GM18502 (cell line): ENCODE data around the gene ABI1.
"Not testable (repeated sequence)": the region's sequence is repeated elsewhere in the genome, so short reads cannot be mapped to it uniquely, and the experiment has no call there.

Experiments used
- ATAC-seq: cut with Tn5 transposase; IDR thresholded peaks from one replicate; pipeline ENCODE4 v1.9.1; 2021; ENCODE audit warnings: mild to moderate bottlenecking; ENCODE audit not compliant: unreplicated experiment, poor library complexity

ABI1 gene

GRCh38 chr10:26860443-26861204 is at the start of gene ABI1:
TSS of gene ABI1 (minus strand) at chr10:26860958. CDS start at chr10:26860863, 95 bp downstream.
- peak; percentile 70 for ATAC-seq

DNA sequence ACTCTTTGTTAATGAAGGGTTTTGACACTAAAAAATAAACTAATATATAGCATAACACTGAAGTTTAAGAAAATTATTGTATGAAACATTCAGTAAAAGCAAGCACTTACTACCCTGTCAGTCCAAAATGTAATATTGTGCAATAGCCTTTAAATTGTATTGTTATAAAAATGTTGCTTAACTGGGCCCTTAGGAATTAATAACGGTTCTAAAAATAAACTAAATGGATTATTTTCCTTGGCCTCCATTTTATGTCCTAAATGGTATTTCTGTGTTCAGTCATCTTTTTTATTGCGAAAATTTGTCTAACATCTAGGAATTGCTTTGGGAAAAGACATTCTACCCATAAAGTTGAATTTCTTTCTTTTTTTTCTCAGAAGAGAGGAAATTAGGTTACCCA is 49.0 kb upstream of the ABI1 start:
- no peak for ATAC-seq

DNA sequence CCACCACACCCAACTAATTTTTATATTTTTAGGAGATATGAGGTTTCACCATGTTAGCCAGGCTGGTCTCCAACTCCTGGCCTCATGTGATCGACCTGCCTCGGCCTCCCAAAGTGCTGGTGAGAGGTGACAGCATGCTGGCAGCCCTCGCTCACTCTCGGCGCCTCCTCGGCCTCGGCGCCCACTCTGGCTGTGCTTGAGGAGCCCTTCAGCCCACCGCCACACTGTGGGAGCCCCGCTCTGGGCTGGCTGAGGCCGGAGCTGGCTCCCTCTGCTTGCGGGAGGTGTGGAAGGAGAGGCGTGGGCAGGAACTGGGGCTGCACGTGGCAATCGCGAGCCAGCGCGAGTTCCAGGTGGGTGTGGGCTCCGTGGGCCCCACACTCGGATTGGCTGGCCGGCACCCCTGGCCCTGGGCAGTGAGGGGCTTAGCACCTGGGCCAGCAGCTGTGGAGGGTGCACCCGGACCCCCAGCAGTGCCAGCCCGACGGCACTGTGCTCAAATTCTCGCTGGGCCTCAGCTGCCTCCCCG is 44.6 kb upstream of the ABI1 start:
- ATAC-seq: not testable (repeated sequence)

- ATAC-seq: no peak
These were observed 42.9 kb upstream of the ABI1 start for GRCh38 chr10:26903431-26904217.

- not testable (repeated sequence) for ATAC-seq
These were observed 31.7 kb upstream of the ABI1 start for GRCh38 chr10:26892306-26892923.

- no peak for ATAC-seq
These were observed 30.2 kb upstream of the ABI1 start for GRCh38 chr10:26890956-26891355.

DNA sequence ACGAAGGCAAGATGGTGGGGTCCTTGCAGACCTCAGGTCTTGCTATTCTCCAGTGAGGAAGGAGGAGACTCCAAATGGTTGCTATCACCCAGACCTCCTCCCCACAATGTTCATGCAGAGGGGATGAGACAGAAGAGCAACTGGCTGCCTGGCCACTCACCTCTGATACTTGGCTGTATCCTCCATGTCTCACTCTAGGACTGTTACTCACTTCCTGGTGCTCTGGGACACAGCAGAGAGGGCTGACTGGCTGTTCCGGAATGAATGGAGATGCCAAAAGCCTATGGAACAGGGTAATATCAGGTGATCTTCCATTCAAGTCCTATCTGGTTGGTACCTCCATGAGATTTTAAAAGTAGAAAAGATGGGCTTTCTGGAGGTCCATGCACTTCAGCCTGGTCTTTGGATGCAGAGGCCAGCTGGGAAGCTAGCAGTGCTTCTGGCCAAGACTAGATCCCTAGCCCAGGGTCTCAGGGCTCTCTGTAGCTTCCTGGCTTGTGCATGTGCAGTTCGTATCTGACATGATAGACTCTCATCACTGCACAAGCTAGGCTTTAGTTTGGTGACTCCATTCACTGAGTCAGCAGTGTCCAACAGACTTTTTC is 27.0 kb upstream of the ABI1 start:
- ATAC-seq: no peak

DNA sequence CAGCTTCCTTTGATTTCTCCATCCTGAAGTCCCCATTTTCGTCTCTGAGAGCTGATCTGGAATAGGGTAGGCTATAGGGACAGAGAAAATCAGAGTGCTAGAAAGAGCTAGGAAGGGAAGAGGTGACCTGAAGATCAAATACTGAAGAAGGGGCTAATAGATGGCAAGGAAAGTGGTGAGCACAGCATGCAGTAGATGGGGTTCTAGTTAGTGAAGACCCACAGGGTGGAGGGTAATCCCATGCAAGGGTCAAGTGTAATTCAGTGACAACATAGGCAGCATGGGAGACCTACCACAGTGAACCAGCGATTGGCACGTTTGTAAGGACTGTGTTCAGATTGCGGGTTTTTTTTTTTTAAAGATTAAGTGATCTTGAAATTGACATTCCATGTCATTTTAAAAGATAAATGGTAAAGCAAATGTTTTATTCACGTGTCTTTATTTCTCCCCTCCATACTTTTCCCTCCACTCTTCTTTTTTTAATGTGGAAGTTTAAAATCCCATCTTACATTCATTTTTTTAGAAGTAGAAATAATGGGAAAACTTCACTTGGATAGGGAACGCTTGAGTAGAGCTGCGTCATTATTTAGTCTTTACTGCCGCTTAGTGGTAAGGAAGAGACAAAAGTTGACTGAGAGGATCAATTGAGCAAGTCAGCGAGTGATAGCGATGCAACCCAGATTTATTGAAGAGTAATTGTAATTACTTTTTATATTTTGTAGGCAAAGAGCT is 21.0 kb upstream of the ABI1 start:
- peak; percentile 68 for ATAC-seq

- no peak for ATAC-seq
These were observed 19.0 kb upstream of the ABI1 start for GRCh38 chr10:26879744-26880143.

DNA sequence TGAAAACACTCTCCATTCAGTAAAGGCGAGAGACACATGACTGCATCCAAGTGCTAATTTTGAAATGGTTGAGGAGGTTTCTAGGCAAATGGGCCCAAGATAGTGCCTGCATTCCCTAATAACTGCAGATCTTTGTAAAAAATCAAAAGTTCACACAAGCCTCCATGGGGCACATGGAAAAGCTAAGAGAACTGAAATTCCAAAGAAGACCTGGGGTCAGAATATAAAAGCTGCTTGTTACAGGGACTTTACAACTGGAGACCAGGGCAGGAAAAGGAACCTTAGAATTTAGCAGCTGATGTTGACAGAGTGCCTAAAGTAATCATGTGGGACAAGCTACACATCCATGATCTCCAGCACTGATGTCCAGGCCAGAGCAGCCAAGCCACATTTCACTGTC is 10.0 kb upstream of the ABI1 start:
- no peak for ATAC-seq

DNA sequence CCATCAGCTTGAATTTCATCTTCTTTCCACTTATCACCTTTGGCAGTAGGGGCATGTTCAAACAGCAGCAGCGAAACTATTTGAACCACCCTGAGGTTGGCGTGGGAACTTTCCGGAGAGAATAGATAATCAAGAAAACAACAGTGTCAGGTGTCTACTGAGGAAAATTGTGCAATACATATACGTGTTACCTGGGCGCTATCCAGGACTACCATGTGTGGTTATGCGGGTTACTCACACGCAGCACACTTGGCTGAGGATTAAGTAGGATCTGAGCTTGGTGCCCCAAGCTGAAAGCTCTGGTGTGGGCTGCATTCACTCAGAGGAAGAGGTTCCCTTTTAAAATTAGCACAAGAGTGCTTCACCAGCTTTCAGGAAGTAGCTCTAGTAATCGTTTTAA is 8.8 kb upstream of the ABI1 start:
- ATAC-seq: no peak

- no peak for ATAC-seq
These were observed 2.8 kb upstream of the ABI1 start for GRCh38 chr10:26863351-26864076.

DNA sequence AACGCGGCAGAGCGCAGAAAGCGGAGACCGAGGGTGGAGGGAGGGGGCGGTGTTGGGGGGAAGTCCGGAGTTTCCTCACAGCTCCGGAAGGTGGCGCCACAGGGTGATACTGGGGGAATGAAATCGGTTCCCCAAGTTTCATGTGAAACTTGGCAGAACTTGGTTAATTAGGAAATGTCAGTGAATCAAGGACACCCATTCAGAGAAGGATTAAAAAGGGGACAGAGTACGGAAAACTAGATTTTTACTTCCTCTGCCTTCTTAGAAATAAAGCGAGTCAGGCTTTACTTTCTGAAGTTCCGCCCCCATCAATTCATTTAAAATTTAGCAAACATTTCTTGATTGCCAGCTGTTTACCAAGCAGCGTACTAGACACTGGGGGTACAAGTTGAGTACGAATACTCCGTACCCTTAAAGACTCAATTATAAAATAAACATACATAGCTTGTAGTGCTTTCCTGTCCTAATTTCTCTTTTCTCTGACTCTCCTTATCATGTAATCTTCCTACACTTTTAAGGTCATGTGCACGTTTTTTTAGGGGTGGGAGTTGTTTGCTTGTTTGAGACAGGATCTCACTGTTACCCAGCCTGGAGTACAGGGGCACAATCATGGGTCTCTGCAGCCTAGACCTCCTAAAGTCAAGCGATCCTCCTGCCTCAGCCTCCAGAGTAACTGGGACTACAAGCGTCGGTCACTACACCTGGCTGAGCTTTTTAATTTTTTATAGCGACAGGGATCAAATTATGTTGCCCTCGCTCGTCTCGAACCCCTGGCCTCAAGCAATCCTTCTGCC is 644 bp upstream of the ABI1 start:
- no peak for ATAC-seq

DNA sequence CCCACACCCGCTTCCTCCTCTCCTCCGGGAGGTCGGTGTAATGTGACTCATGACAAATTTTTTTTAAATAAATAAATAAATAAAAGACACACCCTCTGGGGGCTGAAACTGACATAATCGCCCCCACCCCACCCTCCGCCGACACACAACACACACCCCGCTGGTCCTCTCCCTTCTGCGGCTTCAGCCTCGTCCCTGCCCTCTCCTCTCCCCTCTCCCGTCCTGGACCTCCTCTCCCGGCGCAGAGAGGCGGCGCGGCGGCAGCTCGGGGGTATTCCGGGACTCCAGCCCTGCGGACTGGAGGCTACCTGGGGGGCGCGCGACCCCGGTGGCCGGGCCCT is 686 bp downstream of the ABI1 start:
- ATAC-seq: peak; percentile 15

GRCh38 chr10:26859241-26860101 is 1.3 kb downstream of the ABI1 start:
- ATAC-seq: no peak

DNA sequence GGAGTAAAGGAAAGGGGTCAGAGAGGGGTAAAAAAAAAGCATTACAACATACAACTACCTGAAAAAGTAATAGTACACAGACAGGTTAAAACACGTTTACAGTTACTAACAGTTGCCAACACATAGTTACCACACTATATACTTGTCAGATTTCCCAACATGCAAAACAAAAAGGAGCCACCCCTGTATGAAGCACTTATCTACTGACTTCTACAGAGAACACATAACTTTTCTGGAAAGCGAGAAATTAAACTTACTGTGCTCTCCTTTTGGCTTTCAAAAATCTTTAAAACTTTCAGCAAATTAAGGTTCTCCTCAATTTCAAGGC is 2.1 kb downstream of the ABI1 start:
- no peak for ATAC-seq

- peak; percentile 29 for ATAC-seq
These were observed 2.6 kb downstream of the ABI1 start for GRCh38 chr10:26857991-26858706.
